HepG2 (cell line): ENCODE measurements around the gene ACVR1B. TPM values are rescaled to one million over a fixed set of nuclear protein-coding genes. Genes with fewer than 3 reads are reported as not detected.

Source experiments
- FOSL2 ChIP-seq: sonication (generic); formaldehyde crosslinking; IDR thresholded peaks from 2 replicates; pipeline ENCODE4 v1.4.0; 2020; ENCODE audit warnings: missing genetic modification reagents
- FOXA3 ChIP-seq: IDR thresholded peaks from 2 replicates; pipeline ENCODE4 v1.6.1; 2016; ENCODE audit warnings: missing genetic modification reagents, missing compliant biosample characterization
- KDM5B ChIP-seq: sonication (generic); formaldehyde crosslinking; IDR thresholded peaks from 2 replicates; pipeline ENCODE4 v1.4.0; 2020; ENCODE audit warnings: missing genetic modification reagents, mild to moderate bottlenecking, borderline replicate concordance
- KLF13 ChIP-seq: sonication (generic); formaldehyde crosslinking; IDR thresholded peaks from 2 replicates; pipeline ENCODE4 v1.4.0; 2020; ENCODE audit warnings: mild to moderate bottlenecking, missing genetic modification reagents
- MAFK ChIP-seq, 2 experiments: IDR thresholded peaks in 1 of 2; conservative IDR thresholded peaks in 1 of 2; 2 replicates each; pipeline ENCODE4 v1.6.1; 2011; ENCODE audit warnings: improper control_type of control experiment in 2 of 2, low read length in 2 of 2
- NFYB ChIP-seq: sonication (generic); formaldehyde crosslinking; IDR thresholded peaks from 2 replicates; pipeline ENCODE4 v1.4.0; 2020; ENCODE audit warnings: missing genetic modification reagents
- NRL ChIP-seq: sonication (generic); formaldehyde crosslinking; IDR thresholded peaks from 2 replicates; pipeline ENCODE4 v1.5.0; 2020; ENCODE audit warnings: missing genetic modification reagents, mild to moderate bottlenecking, moderate library complexity, borderline replicate concordance
- RXRA ChIP-seq: sonication (generic); formaldehyde crosslinking; IDR thresholded peaks from 2 replicates; pipeline ENCODE4 v1.5.1; 2020; ENCODE audit warnings: missing genetic modification reagents
- SALL1 ChIP-seq: sonication (generic); formaldehyde crosslinking; IDR thresholded peaks from 2 replicates; pipeline ENCODE4 v1.8.0; 2022; ENCODE audit warnings: mild to moderate bottlenecking, missing genetic modification reagents
- SKI ChIP-seq: fragments of 450-650 bp; IDR thresholded peaks from one replicate; pipeline ENCODE4 v1.6.1; 2018; ENCODE audit warnings: mild to moderate bottlenecking; ENCODE audit not compliant: partially characterized antibody
- TFAP4 ChIP-seq: sonication (generic); IDR thresholded peaks from 2 replicates; pipeline ENCODE4 v1.6.1; 2016; ENCODE audit warnings: low read depth, borderline replicate concordance
- ZFP41 ChIP-seq: sonication (generic); formaldehyde crosslinking; IDR thresholded peaks from 2 replicates; pipeline ENCODE4 v1.4.0; 2020; ENCODE audit warnings: mild to moderate bottlenecking, missing genetic modification reagents, borderline replicate concordance
- ZFP62 ChIP-seq: sonication (generic); formaldehyde crosslinking; IDR thresholded peaks from 2 replicates; pipeline ENCODE4 v1.4.0; 2020; ENCODE audit warnings: missing genetic modification reagents
- ZFP91 ChIP-seq: sonication (generic); formaldehyde crosslinking; IDR thresholded peaks from 2 replicates; pipeline ENCODE4 v1.9.0; 2022; ENCODE audit warnings: missing genetic modification reagents, mild to moderate bottlenecking, borderline replicate concordance
- ZNF556 ChIP-seq: sonication (generic); formaldehyde crosslinking; IDR thresholded peaks from 2 replicates; pipeline ENCODE4 v1.4.0; 2020; ENCODE audit warnings: mild to moderate bottlenecking, missing genetic modification reagents, borderline replicate concordance
- ZNF557 ChIP-seq: sonication (generic); formaldehyde crosslinking; IDR thresholded peaks from 2 replicates; pipeline ENCODE4 v1.4.0; 2020; ENCODE audit warnings: missing genetic modification reagents
- ZNF772 ChIP-seq: sonication (generic); formaldehyde crosslinking; IDR thresholded peaks from 2 replicates; pipeline ENCODE4 v1.5.0; 2020; ENCODE audit warnings: mild to moderate bottlenecking, missing genetic modification reagents
- ZSCAN9 ChIP-seq: IDR thresholded peaks from 2 replicates; pipeline ENCODE4 v1.6.1; 2016; ENCODE audit warnings: borderline replicate concordance
- polyA plus RNA-seq, 8 experiments: library from polyadenylated mRNA; depleted of rRNA in 3 of 8; stranded (reverse) in 7 of 8; unstranded in 1 of 8; fragments of >200 nt; fragmentation: Illumina TruSeq in 4 of 8; extraction: Trizol in 4 of 8; gene quantifications; 2 replicates each; pipeline versions ENCODE4 v1.2.1 to v1.2.3, GENCODE V29; 2011 to 2016; ENCODE audit warnings: low read depth in 4 of 8, missing spikeins in 1 of 8, mixed read lengths in 1 of 8; ENCODE audit not compliant: insufficient read depth in 1 of 8
- total RNA-seq, 5 experiments: library from RNA; depleted of rRNA; stranded (reverse); fragments of >200 nt; fragmentation: Illumina TruSeq; extraction: Trizol; gene quantifications; 2 replicates each; pipeline ENCODE4 v1.2.3, GENCODE V29; 2016; ENCODE audit warnings: low read depth in 1 of 5
- TF ChIP-seq, protein P1 (sequence below): sonication (generic); formaldehyde crosslinking; IDR thresholded peaks from 2 replicates; pipeline ENCODE4 v1.8.1; 2023; ENCODE audit warnings: missing genetic modification reagents, mild to moderate bottlenecking, borderline replicate concordance
- TF ChIP-seq, protein P2 (sequence below): sonication (generic); formaldehyde crosslinking; IDR thresholded peaks from 2 replicates; pipeline ENCODE4 v1.8.1; 2022; ENCODE audit warnings: low read depth, mild to moderate bottlenecking, missing genetic modification reagents
- TF ChIP-seq, protein P3 (sequence below): sonication (generic); formaldehyde crosslinking; IDR thresholded peaks from 2 replicates; pipeline ENCODE4 v1.5.1; 2020; ENCODE audit warnings: mild to moderate bottlenecking, moderate library complexity, missing genetic modification reagents

ACVR1B gene
- total and polyA plus RNA-seq, 2 of the 13 experiments (the other 11 are each of a cell fraction or from before 2014, with no cell fraction given) = 8.9 to 12.1 TPM

GRCh38 chr12:52010692-52011601, 59.4 kb downstream of the ACVR1B start (continued):
- TF ChIP-seq, protein P1, sequence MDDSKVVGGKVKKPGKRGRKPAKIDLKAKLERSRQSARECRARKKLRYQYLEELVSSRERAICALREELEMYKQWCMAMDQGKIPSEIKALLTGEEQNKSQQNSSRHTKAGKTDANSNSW (CRISPR knock-in tag) = no peak
- TF ChIP-seq SKI (peak; percentile 38), FOXA3 (CRISPR knock-in tag) (no peak), ZSCAN9 (CRISPR knock-in tag) (0 out of 2 replicates have a peak, but pooled peaks have one; percentile 27), SALL1 (CRISPR knock-in tag) (peak; percentile 55), KLF13 (CRISPR knock-in tag) (no peak), TFAP4 (peak; percentile 88), FOSL2 (CRISPR knock-in tag) (0 out of 2 replicates have a peak, but pooled peaks have one; percentile 12), ZNF556 (CRISPR knock-in tag) (no peak), ZFP41 (CRISPR knock-in tag) (no peak), NRL (CRISPR knock-in tag) (0 out of 2 replicates have a peak, but pooled peaks have one; percentile 40), ZNF557 (CRISPR knock-in tag) (no peak), KDM5B (0 out of 2 replicates have a peak, but pooled peaks have one; percentile 46), ZFP62 (no peak), ZFP91 (CRISPR knock-in tag) (no peak), NFYB (CRISPR knock-in tag) (no peak), ZNF772 (CRISPR knock-in tag) (no peak), RXRA (peak; percentile 53; the same call in 1 of the 2 replicates), MAFK (conservative IDR thresholded peaks at IDR 0.05 in 1 of 2, IDR thresholded peaks at IDR 0.05 in 1 of 2; ENCODE audit: low read length in 2 of 2) (peak; percentile 68 to 74)
- TF ChIP-seq, protein P2, sequence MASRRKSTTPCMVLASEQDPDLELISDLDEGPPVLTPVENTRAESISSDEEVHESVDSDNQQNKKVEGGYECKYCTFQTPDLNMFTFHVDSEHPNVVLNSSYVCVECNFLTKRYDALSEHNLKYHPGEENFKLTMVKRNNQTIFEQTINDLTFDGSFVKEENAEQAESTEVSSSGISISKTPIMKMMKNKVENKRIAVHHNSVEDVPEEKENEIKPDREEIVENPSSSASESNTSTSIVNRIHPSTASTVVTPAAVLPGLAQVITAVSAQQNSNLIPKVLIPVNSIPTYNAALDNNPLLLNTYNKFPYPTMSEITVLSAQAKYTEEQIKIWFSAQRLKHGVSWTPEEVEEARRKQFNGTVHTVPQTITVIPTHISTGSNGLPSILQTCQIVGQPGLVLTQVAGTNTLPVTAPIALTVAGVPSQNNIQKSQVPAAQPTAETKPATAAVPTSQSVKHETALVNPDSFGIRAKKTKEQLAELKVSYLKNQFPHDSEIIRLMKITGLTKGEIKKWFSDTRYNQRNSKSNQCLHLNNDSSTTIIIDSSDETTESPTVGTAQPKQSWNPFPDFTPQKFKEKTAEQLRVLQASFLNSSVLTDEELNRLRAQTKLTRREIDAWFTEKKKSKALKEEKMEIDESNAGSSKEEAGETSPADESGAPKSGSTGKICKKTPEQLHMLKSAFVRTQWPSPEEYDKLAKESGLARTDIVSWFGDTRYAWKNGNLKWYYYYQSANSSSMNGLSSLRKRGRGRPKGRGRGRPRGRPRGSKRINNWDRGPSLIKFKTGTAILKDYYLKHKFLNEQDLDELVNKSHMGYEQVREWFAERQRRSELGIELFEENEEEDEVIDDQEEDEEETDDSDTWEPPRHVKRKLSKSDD (CRISPR knock-in tag) = 0 out of 2 replicates have a peak, but pooled peaks have one; percentile 11
- TF ChIP-seq, protein P3, sequence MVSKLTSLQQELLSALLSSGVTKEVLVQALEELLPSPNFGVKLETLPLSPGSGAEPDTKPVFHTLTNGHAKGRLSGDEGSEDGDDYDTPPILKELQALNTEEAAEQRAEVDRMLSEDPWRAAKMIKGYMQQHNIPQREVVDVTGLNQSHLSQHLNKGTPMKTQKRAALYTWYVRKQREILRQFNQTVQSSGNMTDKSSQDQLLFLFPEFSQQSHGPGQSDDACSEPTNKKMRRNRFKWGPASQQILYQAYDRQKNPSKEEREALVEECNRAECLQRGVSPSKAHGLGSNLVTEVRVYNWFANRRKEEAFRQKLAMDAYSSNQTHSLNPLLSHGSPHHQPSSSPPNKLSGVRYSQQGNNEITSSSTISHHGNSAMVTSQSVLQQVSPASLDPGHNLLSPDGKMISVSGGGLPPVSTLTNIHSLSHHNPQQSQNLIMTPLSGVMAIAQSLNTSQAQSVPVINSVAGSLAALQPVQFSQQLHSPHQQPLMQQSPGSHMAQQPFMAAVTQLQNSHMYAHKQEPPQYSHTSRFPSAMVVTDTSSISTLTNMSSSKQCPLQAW = 0 out of 2 replicates have a peak, but pooled peaks have one; percentile 10
